Liver (tissue), 3 donors: ENCODE data around the gene SCD5.

Experiments used
- FOXA1 ChIP-seq: IDR thresholded peaks from 2 replicates; pipeline ENCODE4 v1.6.1; 2016; ENCODE audit warnings: antibody characterized with exemption
- GABPA ChIP-seq, 2 donors: IDR thresholded peaks in 1 of 2; conservative IDR thresholded peaks in 1 of 2; 2 replicates each; pipeline ENCODE4 v1.6.1; 2016; ENCODE audit warnings: antibody characterized with exemption in 2 of 2, mild to moderate bottlenecking in 1 of 2, moderate library complexity in 1 of 2
- JUND ChIP-seq, 2 donors: IDR thresholded peaks; 2 replicates each; pipeline ENCODE4 v1.6.1; 2016; ENCODE audit warnings: antibody characterized with exemption in 2 of 2
- RAD21 ChIP-seq, 2 donors: IDR thresholded peaks; 2 replicates each; pipeline ENCODE4 v1.6.1; 2016; ENCODE audit warnings: antibody characterized with exemption in 2 of 2, mild to moderate bottlenecking in 2 of 2
- RXRA ChIP-seq, 2 donors: IDR thresholded peaks; 2 replicates each; pipeline ENCODE4 v1.6.1; 2017 to 2018; ENCODE audit warnings: antibody characterized with exemption in 2 of 2, mild to moderate bottlenecking in 1 of 2
- SP1 ChIP-seq: IDR thresholded peaks from 2 replicates; pipeline ENCODE4 v1.6.1; 2018; ENCODE audit warnings: antibody characterized with exemption, mild to moderate bottlenecking
- YY1 ChIP-seq: IDR thresholded peaks from 2 replicates; pipeline ENCODE4 v1.6.1; 2016; ENCODE audit warnings: antibody characterized with exemption, mild to moderate bottlenecking
- TF ChIP-seq, protein P1 (sequence below): fragments of 150-350 bp; IDR thresholded peaks from 2 replicates; pipeline ENCODE4 v1.5.1; 2017; ENCODE audit warnings: improper control_type of control experiment, low read depth, low read length; ENCODE audit not compliant: missing input control
- TF ChIP-seq, protein P2 (sequence below): IDR thresholded peaks from 2 replicates; pipeline ENCODE4 v1.6.1; 2016; ENCODE audit warnings: antibody characterized with exemption, mild to moderate bottlenecking
- donor health status: healthy.
- donor health status: healthy.

GRCh38 chr4:82811838-82812341, 13.3 kb upstream of the SCD5 start:
- TF ChIP-seq FOXA1: no peak
- TF ChIP-seq RAD21 (IDR thresholded peaks at IDR 0.05): peak in 1 of 2 donors; percentile 29
- TF ChIP-seq RXRA (IDR thresholded peaks at IDR 0.05): peak; percentile 62 to 64
- TF ChIP-seq, protein P1, sequence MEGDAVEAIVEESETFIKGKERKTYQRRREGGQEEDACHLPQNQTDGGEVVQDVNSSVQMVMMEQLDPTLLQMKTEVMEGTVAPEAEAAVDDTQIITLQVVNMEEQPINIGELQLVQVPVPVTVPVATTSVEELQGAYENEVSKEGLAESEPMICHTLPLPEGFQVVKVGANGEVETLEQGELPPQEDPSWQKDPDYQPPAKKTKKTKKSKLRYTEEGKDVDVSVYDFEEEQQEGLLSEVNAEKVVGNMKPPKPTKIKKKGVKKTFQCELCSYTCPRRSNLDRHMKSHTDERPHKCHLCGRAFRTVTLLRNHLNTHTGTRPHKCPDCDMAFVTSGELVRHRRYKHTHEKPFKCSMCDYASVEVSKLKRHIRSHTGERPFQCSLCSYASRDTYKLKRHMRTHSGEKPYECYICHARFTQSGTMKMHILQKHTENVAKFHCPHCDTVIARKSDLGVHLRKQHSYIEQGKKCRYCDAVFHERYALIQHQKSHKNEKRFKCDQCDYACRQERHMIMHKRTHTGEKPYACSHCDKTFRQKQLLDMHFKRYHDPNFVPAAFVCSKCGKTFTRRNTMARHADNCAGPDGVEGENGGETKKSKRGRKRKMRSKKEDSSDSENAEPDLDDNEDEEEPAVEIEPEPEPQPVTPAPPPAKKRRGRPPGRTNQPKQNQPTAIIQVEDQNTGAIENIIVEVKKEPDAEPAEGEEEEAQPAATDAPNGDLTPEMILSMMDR: no peak
- no peak for TF ChIP-seq YY1
- TF ChIP-seq, protein P2, sequence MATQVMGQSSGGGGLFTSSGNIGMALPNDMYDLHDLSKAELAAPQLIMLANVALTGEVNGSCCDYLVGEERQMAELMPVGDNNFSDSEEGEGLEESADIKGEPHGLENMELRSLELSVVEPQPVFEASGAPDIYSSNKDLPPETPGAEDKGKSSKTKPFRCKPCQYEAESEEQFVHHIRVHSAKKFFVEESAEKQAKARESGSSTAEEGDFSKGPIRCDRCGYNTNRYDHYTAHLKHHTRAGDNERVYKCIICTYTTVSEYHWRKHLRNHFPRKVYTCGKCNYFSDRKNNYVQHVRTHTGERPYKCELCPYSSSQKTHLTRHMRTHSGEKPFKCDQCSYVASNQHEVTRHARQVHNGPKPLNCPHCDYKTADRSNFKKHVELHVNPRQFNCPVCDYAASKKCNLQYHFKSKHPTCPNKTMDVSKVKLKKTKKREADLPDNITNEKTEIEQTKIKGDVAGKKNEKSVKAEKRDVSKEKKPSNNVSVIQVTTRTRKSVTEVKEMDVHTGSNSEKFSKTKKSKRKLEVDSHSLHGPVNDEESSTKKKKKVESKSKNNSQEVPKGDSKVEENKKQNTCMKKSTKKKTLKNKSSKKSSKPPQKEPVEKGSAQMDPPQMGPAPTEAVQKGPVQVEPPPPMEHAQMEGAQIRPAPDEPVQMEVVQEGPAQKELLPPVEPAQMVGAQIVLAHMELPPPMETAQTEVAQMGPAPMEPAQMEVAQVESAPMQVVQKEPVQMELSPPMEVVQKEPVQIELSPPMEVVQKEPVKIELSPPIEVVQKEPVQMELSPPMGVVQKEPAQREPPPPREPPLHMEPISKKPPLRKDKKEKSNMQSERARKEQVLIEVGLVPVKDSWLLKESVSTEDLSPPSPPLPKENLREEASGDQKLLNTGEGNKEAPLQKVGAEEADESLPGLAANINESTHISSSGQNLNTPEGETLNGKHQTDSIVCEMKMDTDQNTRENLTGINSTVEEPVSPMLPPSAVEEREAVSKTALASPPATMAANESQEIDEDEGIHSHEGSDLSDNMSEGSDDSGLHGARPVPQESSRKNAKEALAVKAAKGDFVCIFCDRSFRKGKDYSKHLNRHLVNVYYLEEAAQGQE: peak; percentile 31
- no peak for TF ChIP-seq GABPA (IDR thresholded peaks at IDR 0.05 in 1 of 2, conservative IDR thresholded peaks at IDR 0.05 in 1 of 2)
- TF ChIP-seq JUND (IDR thresholded peaks at IDR 0.05): no peak
- TF ChIP-seq SP1: peak; percentile 60
